Suppressor macrophage treated with lipopolysaccharide for 4 hours (primary cell): Measurements from ENCODE around the gene SLC22A13.
"Not testable (repeated sequence)": the region's sequence is repeated elsewhere in the genome, so short reads cannot be mapped to it uniquely, and the experiment has no call there.

Experiments used
- DNase-seq: peaks from one replicate; pipeline ENCODE4 v3.0.0-alpha.2; 2020

SLC22A13 gene

GRCh38 chr3:38266810-38267209 is 1.2 kb downstream of the SLC22A13 start:
- DNase-seq: no peak

GRCh38 chr3:38267662-38268061 is 2.0 kb downstream of the SLC22A13 start:
- DNase-seq: no peak

GRCh38 chr3:38268087-38268486 is 2.5 kb downstream of the SLC22A13 start:
- peak; percentile 24 for DNase-seq

DNA sequence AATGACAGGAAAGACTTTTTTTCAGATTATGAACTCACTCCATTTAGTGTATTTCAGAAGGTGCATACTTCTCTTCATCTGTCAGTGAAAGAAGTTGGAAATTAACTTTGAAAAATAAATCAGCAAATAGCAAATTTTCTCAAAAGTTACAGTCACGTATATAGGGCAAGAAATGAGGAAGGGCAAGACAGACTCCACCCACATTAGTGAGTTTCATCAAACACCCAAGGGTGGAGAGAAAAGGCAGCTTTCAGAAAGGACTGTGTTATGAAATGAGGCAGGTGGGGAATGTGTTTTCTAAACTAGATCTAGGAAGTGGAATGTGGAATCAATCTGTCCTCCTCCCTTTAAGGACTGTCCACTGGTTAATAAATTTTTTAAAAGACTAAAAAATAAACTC is 2.9 kb downstream of the SLC22A13 start:
- DNase-seq: peak; percentile 40

DNA sequence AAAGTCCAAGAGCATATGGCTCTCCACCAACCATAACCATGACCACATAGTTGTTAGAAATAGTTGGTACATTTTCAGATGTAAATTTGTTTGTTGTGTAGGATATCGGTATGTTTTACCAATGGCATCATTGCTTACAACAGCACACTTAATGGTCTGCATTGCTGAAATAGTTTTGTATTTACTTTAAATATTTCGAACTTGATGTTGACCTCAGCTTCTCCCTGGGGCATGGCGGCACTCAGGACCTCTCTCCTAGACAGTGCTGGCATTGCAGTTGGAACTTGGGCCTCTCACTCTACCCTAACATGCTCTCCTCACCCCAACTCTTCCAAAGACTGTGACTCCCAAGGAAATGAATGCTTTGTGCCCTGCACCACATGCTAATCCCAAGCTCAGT is 5.0 kb downstream of the SLC22A13 start:
- DNase-seq: no peak

DNA sequence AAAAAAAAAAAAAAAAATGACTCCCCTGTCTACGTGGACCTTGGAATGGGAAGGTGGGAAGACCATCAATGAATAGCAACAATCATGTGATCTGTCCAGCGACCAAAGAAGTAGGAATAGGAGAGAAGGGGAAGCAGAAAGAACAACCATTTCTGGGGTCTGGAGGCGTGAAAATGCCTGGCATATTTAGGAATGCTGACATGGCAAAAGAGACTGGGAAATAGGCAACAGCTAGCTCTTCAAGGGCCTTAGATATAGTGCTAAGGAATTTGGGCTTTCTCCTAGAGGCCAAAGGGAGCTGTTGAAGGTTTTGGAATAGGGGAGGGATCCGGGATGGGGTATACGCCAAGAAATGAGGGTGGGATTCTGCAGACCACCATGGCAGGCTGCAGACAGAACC is 5.9 kb downstream of the SLC22A13 start:
- DNase-seq: no peak

DNA sequence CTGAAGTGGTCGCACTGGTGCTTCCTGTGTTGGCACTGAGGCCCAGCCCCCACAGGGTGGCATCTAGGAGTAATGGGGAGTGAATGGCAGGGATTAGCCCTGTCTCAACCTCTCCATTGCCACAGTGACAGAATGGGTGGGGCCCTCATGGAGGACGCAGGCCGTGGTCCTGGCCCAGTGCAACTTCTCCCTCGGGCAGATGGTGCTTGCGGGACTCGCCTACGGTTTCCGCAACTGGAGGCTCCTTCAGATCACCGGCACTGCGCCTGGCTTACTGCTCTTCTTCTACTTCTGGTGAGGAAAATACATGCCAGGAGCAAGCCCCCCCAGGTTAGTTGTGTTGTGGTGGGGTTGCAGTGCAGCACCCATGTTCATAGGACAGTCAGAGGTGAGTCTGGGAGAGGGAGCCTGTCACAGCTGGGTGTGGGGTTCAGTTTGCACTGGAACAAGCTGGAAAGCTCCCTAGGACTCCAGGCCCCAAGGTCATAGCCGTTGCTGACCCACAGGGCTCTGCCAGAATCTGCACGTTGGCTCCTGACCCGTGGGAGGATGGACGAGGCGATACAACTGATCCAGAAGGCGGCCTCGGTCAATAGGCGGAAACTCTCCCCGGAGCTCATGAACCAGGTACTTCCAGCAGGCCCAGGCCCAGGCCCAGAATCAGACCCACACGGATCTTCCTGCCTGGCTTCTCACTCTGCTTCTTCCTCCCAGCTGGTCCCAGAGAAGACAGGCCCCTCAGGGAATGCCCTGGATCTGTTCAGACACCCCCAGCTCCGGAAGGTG is 9.4 kb downstream of the SLC22A13 start:
- no peak for DNase-seq

DNA sequence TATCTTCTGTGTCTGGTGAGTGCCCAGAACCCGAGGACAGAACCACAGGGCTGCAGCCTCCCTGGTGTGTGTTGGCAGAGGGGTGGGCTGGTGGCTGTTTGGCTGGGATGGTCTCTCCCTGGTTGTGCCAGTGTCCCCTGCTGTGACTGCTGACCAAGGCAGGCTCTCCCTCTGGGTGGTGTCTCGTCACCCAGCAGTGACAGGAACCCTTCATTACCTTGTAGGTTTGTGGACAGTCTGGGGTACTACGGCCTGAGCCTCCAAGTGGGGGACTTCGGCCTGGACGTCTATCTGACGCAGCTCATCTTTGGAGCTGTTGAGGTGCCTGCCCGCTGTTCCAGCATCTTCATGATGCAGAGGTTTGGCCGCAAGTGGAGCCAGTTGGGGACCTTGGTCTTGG is 10.0 kb downstream of the SLC22A13 start:
- DNase-seq: no peak

- DNase-seq: no peak
These were observed 10.7 kb downstream of the SLC22A13 start for GRCh38 chr3:38276081-38276916.

GRCh38 chr3:38276917-38277630 is 11.5 kb downstream of the SLC22A13 start:
- no peak for DNase-seq

- DNase-seq: no peak
These were observed 13.2 kb downstream of the SLC22A13 start for GRCh38 chr3:38278841-38279240.

GRCh38 chr3:38281895-38282686 is 16.5 kb downstream of the SLC22A13 start, which contains the start of gene SLC22A14:
Gene SLC22A14 (plus strand): TSS chr3:38282294. CDS start chr3:38306027, 23,733 bp downstream.
- no peak for DNase-seq

GRCh38 chr3:38283810-38284755 is 18.5 kb downstream of the SLC22A13 start:
- no peak for DNase-seq

DNA sequence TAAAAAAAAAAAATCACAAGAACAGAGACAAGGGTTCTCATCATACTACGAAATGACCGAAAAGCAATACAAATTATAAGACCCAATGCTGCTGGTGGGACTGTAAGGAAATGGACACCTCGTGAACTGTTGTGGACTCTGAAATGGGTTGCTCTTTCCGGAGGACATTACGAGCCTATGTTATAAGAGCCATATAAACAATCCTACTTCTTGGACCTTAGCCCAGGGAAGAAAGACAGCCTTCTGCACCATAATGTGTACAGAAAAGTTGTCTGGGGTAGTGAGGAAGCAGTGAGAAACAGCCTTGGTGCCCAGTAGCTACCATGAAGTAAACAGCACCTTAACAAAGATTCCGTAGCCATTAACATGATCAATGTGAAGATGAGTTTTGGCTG is 19.1 kb downstream of the SLC22A13 start:
- DNase-seq: no peak

DNA sequence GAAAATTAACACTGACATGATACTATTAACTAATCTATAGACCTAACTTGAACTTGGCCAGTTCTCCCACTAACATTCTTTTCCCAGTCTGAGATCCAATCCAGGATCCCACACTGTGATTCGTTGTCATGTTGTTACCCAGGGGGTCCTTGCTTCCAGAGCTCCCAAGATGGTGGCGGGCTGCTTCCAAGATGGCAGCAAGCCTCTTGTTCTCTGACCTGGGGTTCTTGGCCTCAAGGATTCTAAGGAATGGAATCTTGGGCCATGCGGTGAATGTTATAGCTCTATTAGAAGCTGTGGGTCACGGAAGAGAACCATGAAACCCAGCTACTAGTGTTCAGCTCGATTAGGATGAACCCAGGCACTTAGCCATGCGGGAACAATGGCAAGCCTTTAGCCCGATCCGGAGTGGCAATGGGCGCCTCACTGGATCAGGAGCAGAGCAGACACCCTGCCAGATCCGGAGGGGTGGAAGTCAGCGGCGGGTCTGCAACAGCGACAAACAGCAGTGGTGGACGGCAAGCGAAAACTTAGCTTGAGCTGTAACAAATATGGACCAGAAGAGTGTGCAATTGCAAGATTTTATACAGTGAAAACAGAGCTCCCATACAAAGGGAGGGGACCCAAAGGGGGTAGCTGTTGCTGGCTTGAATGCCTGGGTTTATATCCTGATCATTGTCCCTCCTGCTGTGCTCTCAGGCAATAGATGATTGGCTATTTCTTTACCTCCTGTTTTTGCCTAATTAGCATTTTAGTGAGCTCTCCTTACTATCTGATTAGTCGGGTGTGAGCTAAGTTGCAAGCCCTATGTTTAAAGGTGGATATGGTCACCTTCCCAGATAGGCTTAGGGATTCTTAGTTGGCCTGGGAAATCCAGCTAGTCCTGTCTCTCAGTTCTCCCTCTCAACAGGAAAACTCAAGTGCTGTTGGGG is 23.9 kb downstream of the SLC22A13 start:
- not testable (repeated sequence) for DNase-seq

DNA sequence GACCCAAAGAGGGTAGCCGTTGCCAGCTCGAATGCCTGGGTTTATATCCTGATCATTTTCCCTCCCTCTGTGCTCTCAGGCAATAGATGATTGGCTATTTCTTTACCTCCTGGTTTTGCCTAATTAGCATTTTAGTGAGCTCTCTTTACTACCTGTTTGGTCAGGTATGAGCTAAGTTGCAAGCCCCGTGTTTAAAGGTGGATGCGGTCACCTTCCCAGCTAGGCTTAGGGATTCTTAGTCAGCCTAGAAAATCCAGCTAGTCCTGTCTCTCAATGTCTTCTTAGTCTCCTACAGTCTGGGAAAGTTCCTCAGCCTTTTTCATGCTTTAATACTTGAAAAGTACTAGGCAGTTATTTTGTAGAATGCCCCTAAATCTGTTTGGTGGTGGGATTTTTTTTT is 31.4 kb downstream of the SLC22A13 start:
- not testable (repeated sequence) for DNase-seq

DNA sequence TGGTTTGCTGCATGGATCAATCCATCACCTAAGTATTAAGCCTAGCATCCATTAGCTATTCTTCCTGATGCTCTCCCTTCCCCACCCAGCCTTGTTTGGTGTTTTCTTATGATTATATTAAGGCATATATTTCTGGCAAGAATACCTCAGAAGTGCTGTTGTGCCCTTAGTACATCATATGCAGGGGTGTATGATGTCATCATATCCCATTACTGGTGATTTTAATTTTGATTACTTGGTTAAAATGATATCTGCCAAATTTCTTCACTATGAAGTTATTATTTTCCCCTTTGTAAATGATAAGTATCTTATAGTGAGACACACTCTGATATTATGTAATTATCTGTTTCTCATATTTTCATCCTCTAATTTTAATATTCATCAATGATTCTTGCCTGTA is 31.9 kb downstream of the SLC22A13 start:
- DNase-seq: no peak

DNA sequence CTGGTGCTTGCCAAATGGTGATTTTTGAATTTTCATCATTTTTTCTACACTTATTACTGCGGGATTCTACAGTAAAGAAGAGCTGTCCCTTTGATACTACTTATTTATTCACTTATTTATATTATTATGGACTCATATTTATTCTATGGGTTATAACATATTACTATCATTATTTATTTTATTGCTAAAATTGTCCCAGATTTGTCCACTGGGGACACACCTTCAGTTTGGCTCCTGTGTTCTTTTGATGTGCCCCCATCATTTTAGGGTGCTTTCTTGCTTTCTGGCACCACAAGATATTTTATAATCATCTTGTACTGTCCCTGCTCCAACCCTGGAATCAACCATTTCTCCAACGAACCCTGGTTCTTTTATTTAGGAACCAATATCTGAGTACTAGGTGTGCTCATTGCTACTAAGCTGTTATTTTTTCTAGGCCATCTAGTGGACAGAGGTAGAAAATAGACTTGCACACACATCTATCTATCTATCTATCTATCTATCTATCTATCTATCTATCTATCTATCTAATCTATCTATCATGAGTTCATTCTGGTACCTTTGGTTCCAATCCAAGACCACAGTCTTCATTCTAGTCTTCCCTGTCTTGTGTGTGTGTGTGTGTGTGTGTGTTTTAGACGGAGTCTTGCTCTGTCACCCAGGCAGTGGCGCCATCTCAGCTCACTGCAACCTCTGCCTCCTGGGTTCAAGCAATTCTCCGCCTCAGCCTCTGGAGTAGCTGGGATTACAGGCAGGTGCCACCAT is 32.5 kb downstream of the SLC22A13 start:
- no peak for DNase-seq

- no peak for DNase-seq
These were observed 41.3 kb downstream of the SLC22A13 start for GRCh38 chr3:38306941-38307340.
